ENCODE results near the gene SRRM5.

DNA sequence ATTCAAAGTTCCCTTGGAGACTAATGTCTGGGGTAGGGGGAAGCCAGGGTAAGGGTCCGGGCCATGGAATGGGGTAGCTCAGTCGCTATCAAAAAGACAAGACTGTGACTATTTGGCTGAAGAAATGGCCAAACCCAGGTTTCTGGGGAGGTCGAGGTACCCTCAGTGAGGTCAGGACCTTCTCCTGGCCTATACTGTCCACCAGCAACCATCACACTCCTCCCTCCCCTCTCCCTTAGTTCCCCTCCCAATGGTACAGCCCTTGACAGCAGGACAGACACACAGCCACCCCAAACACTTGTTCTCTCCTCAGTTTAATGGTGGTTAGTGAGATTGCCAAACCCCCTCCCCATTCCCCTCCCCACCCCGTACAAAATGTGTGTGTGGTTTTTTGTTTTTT lies 10.2 kb downstream of the SRRM5 start:
- TF ChIP-seq, protein P1, sequence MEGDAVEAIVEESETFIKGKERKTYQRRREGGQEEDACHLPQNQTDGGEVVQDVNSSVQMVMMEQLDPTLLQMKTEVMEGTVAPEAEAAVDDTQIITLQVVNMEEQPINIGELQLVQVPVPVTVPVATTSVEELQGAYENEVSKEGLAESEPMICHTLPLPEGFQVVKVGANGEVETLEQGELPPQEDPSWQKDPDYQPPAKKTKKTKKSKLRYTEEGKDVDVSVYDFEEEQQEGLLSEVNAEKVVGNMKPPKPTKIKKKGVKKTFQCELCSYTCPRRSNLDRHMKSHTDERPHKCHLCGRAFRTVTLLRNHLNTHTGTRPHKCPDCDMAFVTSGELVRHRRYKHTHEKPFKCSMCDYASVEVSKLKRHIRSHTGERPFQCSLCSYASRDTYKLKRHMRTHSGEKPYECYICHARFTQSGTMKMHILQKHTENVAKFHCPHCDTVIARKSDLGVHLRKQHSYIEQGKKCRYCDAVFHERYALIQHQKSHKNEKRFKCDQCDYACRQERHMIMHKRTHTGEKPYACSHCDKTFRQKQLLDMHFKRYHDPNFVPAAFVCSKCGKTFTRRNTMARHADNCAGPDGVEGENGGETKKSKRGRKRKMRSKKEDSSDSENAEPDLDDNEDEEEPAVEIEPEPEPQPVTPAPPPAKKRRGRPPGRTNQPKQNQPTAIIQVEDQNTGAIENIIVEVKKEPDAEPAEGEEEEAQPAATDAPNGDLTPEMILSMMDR (conservative IDR thresholded peaks at IDR 0.05), result no peak
- no peak for TF ChIP-seq ZFX (IDR thresholded peaks at IDR 0.05)

All from C4-2B (cell line).